NCI-H226 (cell line): ENCODE data around the gene TWNK.
"Not testable (repeated sequence)": the region's sequence is repeated elsewhere in the genome, so short reads cannot be mapped to it uniquely, and the experiment has no call there.

Experiments used
- DNase-seq: peaks from one replicate; pipeline ENCODE4 v3.0.0-alpha.2; 2015

The TWNK gene

GRCh38 chr10:100975397-100975796 lies 11.9 kb upstream of the TWNK start:
- not testable (repeated sequence) for DNase-seq

- no peak for DNase-seq
Measured at GRCh38 chr10:100976906-100977305, 10.4 kb upstream of the TWNK start.

- no peak for DNase-seq
Measured at GRCh38 chr10:100977436-100977835, 9.9 kb upstream of the TWNK start.

- DNase-seq: no peak
Measured at GRCh38 chr10:100978121-100978900, 9.0 kb upstream of the TWNK start.

GRCh38 chr10:100978901-100979195 lies 8.5 kb upstream of the TWNK start:
- no peak for DNase-seq

DNA sequence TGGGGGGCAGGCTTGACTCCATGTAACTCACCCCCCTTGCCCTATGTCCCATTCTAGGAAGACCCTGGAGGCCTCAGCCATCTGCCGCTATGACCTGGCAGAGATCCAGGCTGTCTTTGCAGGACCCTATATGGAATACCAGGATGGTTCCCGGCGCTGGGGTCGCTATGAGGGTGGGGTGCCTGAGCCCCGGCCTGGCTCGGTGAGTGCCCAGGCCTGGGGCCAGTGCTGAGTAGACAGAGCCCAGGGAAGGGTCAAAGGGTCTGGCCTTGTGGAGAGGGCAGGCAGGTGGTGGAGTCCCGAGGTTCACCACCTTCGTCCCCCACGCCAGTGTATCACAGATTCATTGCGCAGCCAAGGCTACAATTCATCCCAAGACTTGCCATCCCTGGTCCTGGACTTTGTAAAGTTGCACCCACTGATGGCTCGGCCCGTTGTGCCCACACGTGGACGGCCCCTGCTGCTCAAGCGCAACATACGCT lies 7.5 kb upstream of the TWNK start:
- no peak for DNase-seq

DNA sequence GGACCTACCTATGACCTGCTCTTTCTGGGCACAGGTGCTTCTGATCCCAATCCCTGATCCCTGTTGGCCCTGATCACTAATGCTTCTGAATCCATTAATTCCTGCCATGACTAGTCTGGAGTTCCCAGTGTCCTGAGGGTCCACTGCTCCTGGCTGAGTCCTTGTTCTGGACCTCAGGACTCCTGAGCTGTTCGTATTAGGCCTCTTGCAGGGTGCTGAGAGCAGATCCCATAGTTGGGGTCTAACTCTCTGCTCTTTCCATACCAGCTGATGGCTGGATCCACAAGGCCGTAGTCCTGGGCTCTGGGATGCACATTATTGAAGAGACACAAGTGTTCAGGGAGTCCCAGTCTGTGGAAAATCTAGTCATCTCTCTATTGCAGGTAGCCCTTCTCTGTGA lies 7.0 kb upstream of the TWNK start:
- DNase-seq: no peak

GRCh38 chr10:100980711-100981110 lies 6.6 kb upstream of the TWNK start:
- no peak for DNase-seq

- no peak for DNase-seq
Measured at GRCh38 chr10:100981178-100981772, 6.1 kb upstream of the TWNK start.

DNA sequence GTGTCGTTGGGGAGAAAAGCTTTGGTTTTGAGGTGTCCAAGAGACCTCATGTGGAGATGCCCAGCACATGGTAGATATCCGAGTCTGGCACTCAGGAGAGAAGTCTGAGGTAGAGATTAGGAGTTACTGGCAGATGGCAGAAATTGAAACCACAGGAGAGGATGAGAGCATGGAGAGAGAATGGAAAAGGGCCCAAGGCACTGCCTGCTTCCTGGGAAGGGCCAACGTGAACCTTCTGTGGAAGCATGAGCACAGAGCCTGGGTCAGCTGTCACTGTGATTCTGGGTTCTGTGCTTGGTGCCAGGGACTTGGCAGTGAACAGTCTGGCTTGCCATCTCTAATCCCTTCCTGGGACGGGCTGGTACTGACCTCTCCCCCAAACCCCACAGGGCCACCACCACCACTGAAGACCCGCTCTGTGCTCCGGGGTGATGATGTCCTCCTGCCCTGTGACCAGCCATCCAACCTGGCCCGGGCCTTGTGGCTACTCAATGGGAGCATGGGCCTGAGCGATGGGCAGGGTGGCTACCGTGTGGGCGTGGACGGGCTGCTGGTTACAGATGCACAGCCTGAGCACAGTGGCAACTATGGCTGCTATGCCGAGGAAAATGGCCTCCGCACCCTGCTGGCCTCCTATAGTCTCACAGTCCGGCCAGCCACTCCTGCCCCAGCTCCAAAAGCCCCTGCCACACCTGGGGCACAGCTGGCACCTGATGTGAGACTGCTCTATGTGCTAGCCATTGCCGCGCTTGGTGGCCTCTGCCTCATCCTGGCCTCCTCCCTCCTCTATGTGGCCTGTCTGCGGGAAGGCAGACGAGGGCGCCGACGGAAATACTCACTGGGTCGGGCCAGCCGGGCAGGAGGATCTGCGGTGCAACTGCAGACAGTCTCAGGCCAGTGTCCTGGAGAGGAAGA lies 4.2 kb upstream of the TWNK start:
- DNase-seq: no peak

GRCh38 chr10:100983868-100984671 lies 3.3 kb upstream of the TWNK start:
- no peak for DNase-seq

GRCh38 chr10:100984672-100985177 lies 2.6 kb upstream of the TWNK start:
- DNase-seq: no peak

DNA sequence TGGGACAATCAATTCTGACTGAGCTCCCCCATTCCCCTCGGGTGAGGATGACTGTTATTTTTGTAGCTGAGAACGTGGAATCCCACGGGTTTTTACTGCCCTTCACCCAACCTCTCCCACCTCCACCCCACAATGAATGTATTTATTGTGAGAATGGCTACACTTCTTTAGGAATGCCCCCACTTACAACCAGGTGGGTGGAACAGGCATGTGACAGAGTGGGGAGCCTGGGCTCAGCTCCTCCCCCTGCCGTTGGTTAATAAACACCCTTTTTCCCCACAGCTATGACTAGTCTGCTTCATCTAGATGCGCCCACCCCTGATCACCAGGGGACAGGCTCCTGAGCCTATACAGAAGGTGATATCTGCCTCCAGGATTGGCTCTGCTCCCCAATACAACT lies 2.0 kb upstream of the TWNK start:
- DNase-seq: no peak

DNA sequence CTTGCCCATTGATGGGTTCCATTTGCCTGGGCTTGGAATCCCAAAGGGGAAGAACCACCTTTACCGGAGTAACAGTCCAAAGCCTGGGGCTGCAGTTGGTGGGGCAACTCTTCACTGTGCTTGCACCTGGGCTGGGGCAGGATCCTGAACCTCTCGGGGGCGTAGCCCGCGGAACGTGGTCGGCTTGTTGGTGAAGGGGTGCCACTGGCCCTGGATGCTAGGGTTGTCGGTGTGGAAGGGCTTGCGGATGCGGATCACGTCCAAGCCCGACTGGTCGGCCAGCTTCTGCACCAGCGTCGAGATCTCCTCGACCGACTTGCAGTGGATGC lies 756 bp upstream of the TWNK start:
- DNase-seq: no peak

- DNase-seq: no peak
Measured at GRCh38 chr10:100987685-100988049, 324 bp downstream of the TWNK start.

DNA sequence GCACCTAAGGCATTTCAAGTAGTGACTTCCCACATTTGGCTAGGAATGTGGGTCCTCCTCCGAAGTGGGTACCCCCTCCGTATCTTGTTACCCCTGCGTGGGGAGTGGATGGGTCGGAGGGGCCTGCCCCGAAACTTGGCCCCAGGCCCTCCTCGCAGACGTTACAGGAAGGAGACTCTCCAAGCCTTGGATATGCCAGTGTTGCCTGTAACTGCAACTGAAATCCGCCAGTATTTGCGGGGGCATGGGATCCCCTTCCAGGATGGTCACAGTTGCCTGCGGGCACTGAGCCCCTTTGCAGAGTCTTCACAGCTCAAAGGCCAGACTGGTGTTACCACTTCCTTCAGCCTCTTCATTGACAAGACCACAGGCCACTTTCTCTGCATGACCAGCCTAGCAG lies 823 bp downstream of the TWNK start:
- DNase-seq: no peak

- DNase-seq: no peak
Measured at GRCh38 chr10:100989088-100989487, 1.7 kb downstream of the TWNK start.

- no peak for DNase-seq
Measured at GRCh38 chr10:100993986-100994708, 6.8 kb downstream of the TWNK start.

GRCh38 chr10:100995181-100995580 lies 7.8 kb downstream of the TWNK start:
- no peak for DNase-seq

GRCh38 chr10:100996678-100997359 lies 9.5 kb downstream of the TWNK start:
- DNase-seq: peak; percentile 29

DNA sequence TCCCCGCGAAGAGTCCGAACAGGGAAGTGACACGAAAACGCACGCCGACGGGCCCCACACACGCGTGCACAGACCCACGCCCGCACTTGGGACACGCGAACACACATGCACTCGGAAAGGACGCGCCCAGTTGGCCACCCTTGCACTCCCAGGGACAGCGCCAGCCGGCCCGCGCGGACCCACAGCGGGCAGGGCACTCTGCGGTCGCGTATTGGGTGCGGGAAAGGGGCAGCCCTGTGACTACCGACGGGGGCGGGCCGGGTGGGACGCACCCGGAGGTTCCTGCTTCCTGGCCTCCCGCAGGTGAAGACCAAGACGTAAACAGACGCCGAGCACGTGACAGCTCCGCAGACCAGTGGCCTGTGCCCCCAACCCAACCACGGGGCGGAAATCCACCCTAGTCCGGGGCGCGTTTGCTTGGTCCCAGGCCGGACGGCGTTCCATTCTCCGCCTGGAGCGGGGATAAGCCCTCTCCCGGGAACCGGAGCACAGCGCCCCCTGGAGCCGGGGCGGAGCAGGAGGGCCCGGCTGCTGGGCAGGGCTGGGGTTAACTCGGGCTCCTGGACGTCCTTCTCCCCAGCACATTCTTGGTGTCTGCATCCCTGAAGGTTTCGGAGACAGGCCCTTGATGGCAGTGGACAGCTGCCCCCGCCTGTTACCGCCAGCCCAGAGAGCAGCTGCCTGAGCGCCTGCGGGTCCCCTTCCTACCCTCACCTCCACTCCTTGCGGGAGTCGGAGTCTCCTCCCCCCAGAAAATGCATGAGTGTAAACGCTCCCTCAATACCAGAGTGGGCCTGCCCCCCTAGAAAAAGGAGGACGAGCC lies 10.2 kb downstream of the TWNK start:
- peak; percentile 80 for DNase-seq
